Muscle of leg (tissue), 16 donors: ENCODE results near the gene SLC51A. TPM values are rescaled to one million over a fixed set of nuclear protein-coding genes. Genes with fewer than 3 reads are reported as not detected.
"Not testable (repeated sequence)": the region's sequence is repeated elsewhere in the genome, so short reads cannot be mapped to it uniquely, and the experiment has no call there.

Source experiments
- DNase-seq: peaks from one replicate; pipeline ENCODE4 v3.0.0; 2013
- H3K27ac ChIP-seq: one replicate; pipeline ENCODE4 v1.5.1; 2013; ENCODE audit warnings: mild to moderate bottlenecking, low read length, control low read depth
- H3K27me3 ChIP-seq: one replicate; pipeline ENCODE4 v1.6.1; 2013; ENCODE audit warnings: low read length; ENCODE audit not compliant: control insufficient read depth, insufficient read depth
- H3K36me3 ChIP-seq: one replicate; pipeline ENCODE4 v1.6.1; 2013; ENCODE audit warnings: low read length; ENCODE audit not compliant: control insufficient read depth, insufficient read depth
- H3K4me1 ChIP-seq: one replicate; pipeline ENCODE4 v1.6.1; 2013; ENCODE audit warnings: low read length; ENCODE audit not compliant: control insufficient read depth, insufficient read depth
- H3K4me3 ChIP-seq: one replicate; pipeline ENCODE4 v1.5.1; 2013; ENCODE audit warnings: low read length, control low read depth
- H3K9me3 ChIP-seq: replicated peaks from 2 replicates; pipeline ENCODE4 v1.6.1; 2013; ENCODE audit warnings: low read depth, low read length; ENCODE audit not compliant: control insufficient read depth
- WGBS: methylation state at CpG from one replicate; pipeline ENCODE4 v1.1.5; 2013; ENCODE audit warnings: missing lambda C conversion rate; ENCODE audit not compliant: insufficient coverage; 5-methylcytosine and 5-hydroxymethylcytosine counted together
- long read RNA-seq, 11 donors: transcript quantifications; one replicate each; lab custom pipeline, GENCODE V29; 2026
- polyA plus RNA-seq, 8 donors: library from polyadenylated mRNA; unstranded; fragments of 120-200 nt; gene quantifications; one replicate each; pipeline versions ENCODE4 v1.2.1 to v1.2.3, GENCODE V29; 2013; ENCODE audit warnings: inconsistent platforms in 1 of 8, low replicate concordance in 1 of 8; ENCODE audit not compliant: insufficient read length in 8 of 8, insufficient read depth in 1 of 8
- total RNA-seq: library from RNA; stranded (reverse); fragments of 120-200 nt; gene quantifications from one replicate; pipeline ENCODE4 v1.2.4, GENCODE V29; 2013

The SLC51A gene
- 0.44 TPM for total RNA-seq
- 1 to 10 TPM; 4.4 to 9.0 (median 6.7) TPM for polyA plus RNA-seq
- long read RNA-seq, donor 1, result 0 reads
- long read RNA-seq, donor 2, result 0 reads
- long read RNA-seq, donor 3, partial matches to known transcripts, result 0 of 9 reads
- long read RNA-seq, donor 3, other reads (novel, unspliced or antisense), result 9 of 9 reads
- long read RNA-seq, donor 4, result 0 reads
- long read RNA-seq, donor 5, partial matches to known transcripts, result 0 of 1 reads
- long read RNA-seq, donor 5, other reads (novel, unspliced or antisense), result 0 of 1 reads
- long read RNA-seq, donor 6, result 0 reads
- long read RNA-seq, donor 7, partial matches to known transcripts, result 0 of 8 reads
- long read RNA-seq, donor 7, other reads (novel, unspliced or antisense), result 8 of 8 reads
- long read RNA-seq, donor 8, partial matches to known transcripts, result 5 of 31 reads
- long read RNA-seq, donor 8, other reads (novel, unspliced or antisense), result 26 of 31 reads
- long read RNA-seq, donor 9, result 0 reads
- long read RNA-seq, donor 10, partial matches to known transcripts, result 10 of 10 reads
- long read RNA-seq, donor 10, other reads (novel, unspliced or antisense), result 0 of 10 reads
- long read RNA-seq, donor 11, partial matches to known transcripts, result 8 of 8 reads
- long read RNA-seq, donor 11, other reads (novel, unspliced or antisense), result 0 of 8 reads

DNA sequence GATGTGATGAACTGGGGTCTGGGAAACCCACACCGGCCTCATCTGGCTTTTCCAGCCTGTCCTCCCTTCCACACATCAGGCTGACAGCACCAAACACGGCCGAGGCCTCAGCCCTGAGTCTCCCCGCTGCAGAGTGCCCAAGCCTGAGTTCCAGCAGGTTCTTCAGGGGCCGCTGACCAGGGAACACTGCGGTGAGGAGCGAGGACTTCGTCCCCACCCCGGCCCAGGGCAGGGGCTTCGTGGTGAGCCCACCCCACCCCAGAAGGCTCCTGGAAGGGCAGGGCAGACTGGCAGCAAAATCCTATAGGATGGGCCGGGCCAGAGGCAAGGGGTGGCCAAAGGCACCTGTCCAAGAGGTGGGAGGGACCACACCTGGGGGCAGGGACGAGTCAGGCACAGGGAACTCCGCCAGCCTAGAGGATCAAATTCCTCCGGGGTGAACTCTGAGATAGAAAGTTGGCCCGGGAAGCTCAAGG, at the start of gene SLC51A:
Gene SLC51A, plus strand, starts transcription at position 446 of the 476 bp plus-strand sequence. CDS start 179 bp downstream, outside the sequence.
- no peak for DNase-seq
- WGBS, result 22% methylated on average over 14 of the region's 15 CpGs
- no peak within 1 kb of the TSS for H3K27ac ChIP-seq
- H3K36me3 ChIP-seq, result no peaks in the 10 kb centered on the region
- no peak within 1 kb of the TSS for H3K4me3 ChIP-seq
- H3K4me1 ChIP-seq, result peaks cover 22% of the 10 kb centered on the region
- peaks cover 31% of the 10 kb centered on the region for H3K27me3 ChIP-seq
- H3K9me3 ChIP-seq, result no peaks in the 10 kb centered on the region

- 91% methylated on average over 5 of the region's 7 CpGs for WGBS
- no peak for DNase-seq
- H3K4me1 ChIP-seq, result peaks cover 28% of the 10 kb centered on the region
Observed at GRCh38 chr3:196166741-196167140, 49.6 kb upstream of the SLC51A start.

GRCh38 chr3:196168808-196169391, 47.4 kb upstream of the SLC51A start:
- WGBS, result 34% methylated on average over 5 of the region's 6 CpGs
- H3K9me3 ChIP-seq, result no peaks in the 10 kb centered on the region
- no peak overlapping the region for H3K4me3 ChIP-seq
- H3K4me1 ChIP-seq, result peaks cover 19% of the 10 kb centered on the region
- H3K27ac ChIP-seq, result no peak overlapping the region
- no peaks in the 10 kb centered on the region for H3K27me3 ChIP-seq
- DNase-seq, result peak; percentile 32
- no peaks in the 10 kb centered on the region for H3K36me3 ChIP-seq

More at GRCh38 chr3:196166741-196167140, 49.6 kb upstream of the SLC51A start:
- Histone ChIP-seq H3K36me3 (no peaks in the 10 kb centered on the region), H3K27me3 (no peaks in the 10 kb centered on the region), H3K27ac (no peak overlapping the region), H3K4me3 (no peak overlapping the region), H3K9me3 (no peaks in the 10 kb centered on the region)

DNA sequence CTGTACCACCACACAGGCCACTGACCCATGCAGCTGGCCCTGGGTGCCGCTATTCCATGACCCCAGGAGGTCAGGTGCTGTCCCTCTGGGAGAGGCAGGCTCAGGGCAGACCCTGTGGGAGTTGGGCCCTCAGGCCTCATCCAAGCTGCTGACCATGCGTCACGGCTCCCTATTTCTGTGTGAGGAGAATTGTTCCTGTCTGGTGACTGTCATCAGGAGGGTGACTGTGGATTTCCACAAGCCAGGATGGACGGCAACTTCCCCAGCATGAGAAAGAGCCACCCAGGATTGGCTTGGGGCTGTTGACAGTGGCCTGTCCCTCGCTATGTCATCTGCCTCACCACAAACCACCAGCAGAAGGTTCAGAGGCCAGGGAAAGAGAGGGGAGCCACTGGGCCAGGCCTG, 46.5 kb upstream of the SLC51A start:
- no peak for DNase-seq
- no peaks in the 10 kb centered on the region for H3K27me3 ChIP-seq
- H3K27ac ChIP-seq, result no peak overlapping the region
- no peaks in the 10 kb centered on the region for H3K36me3 ChIP-seq
- no peaks in the 10 kb centered on the region for H3K9me3 ChIP-seq
- 73% methylated on average over 2 of the region's 5 CpGs for WGBS
- no peak overlapping the region for H3K4me3 ChIP-seq
- H3K4me1 ChIP-seq, result peaks cover 14% of the 10 kb centered on the region

DNA sequence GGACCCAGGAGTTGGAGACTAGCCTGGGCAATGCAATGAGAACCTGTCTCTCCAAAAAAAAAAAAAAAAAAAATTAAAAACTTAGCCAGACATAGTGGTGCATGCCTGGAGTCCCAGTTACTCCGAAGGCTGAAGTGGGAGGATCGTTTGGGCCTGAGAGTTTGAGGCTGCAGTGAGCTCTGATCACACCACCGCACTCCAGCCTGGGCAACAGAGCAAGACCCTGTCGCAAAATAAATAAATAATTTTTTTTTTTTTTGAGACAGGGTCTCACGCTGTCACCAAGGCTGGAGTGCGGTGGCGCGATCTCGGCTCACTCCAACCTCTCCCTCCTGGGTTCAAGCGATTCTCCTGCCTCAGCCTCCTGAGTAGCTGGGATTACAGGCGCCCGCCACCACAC, 46.0 kb upstream of the SLC51A start:
- H3K4me1 ChIP-seq, result peaks cover 16% of the 10 kb centered on the region
- H3K36me3 ChIP-seq, H3K4me3 ChIP-seq, H3K9me3 ChIP-seq, H3K27me3 ChIP-seq, DNase-seq, H3K27ac ChIP-seq: not testable (repeated sequence)
- WGBS, result no CpG with 5 or more reads among the region's 12 CpGs

DNA sequence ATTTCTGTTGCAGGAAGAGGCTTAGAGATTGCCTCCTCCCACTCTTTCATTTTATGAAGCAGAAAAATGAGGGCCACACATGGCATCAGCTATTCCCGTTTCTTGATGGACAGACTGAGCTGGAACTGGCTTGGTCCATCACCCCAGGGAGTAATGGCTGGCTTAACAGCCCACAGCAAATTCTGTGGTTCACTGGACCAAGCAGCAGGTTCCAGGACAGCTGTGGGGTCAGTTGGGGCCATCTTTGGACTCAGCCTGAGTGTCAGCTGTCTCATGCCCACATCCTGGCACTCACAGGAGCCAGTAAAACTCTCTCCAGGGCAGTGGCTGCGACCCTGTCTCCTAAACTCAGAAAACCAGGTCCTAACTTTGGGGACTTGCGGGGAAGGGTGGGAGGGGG, 41.7 kb upstream of the SLC51A start:
- WGBS, result 0% methylated on average over 1 of the region's 3 CpGs
- peak; percentile 78 for DNase-seq
- no peak overlapping the region for H3K27ac ChIP-seq

DNA sequence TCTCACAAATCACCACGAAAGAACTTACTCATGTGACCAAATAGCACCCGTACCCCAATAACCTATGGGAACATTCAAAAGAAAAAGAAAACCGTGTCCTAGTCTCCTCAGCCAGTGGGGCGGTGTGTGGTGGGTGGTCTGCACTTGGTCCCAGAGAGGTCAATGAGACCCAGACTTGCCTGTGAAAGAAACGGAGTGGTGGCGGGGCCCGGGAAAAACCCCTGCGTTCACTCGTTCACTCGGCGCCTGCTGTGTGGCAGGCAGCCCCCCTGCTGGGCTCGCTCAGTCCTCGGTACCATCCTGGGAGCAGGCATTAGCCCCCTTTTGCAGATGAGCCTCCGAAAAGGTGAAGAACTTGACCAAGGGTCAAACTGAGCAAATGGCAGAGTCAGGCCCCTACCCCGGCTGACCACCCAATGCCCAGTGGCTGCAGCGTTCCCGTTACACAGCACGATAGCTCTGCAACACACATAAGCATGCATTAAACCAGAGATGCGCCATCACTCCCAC, 41.2 kb upstream of the SLC51A start:
- no peak overlapping the region for H3K27ac ChIP-seq
- peaks cover 2% of the 10 kb centered on the region for H3K27me3 ChIP-seq
- DNase-seq, result no peak
- H3K9me3 ChIP-seq, result no peaks in the 10 kb centered on the region
- H3K36me3 ChIP-seq, result no peaks in the 10 kb centered on the region
- 67% methylated on average over 12 of the region's 19 CpGs for WGBS
- H3K4me3 ChIP-seq, result no peak overlapping the region
- H3K4me1 ChIP-seq, result peaks cover 19% of the 10 kb centered on the region

More for the DNA sequence above, 41.7 kb upstream of the SLC51A start:
- no peak overlapping the region for H3K4me3 ChIP-seq
- H3K27me3 ChIP-seq, result peaks cover 2% of the 10 kb centered on the region
- no peaks in the 10 kb centered on the region for H3K9me3 ChIP-seq
- H3K36me3 ChIP-seq, result no peaks in the 10 kb centered on the region
- peaks cover 14% of the 10 kb centered on the region for H3K4me1 ChIP-seq

- no peak overlapping the region for H3K4me3 ChIP-seq
- no peak overlapping the region for H3K27ac ChIP-seq
- DNase-seq, result no peak
- H3K9me3 ChIP-seq, result no peaks in the 10 kb centered on the region
- H3K27me3 ChIP-seq, result peaks cover 2% of the 10 kb centered on the region
- H3K4me1 ChIP-seq, result peaks cover 22% of the 10 kb centered on the region
- WGBS, result 63% methylated on average over 5 of the region's 9 CpGs
- no peaks in the 10 kb centered on the region for H3K36me3 ChIP-seq
Observed at GRCh38 chr3:196175722-196176121, 40.6 kb upstream of the SLC51A start.

GRCh38 chr3:196177567-196177966, 38.8 kb upstream of the SLC51A start:
- peaks cover 2% of the 10 kb centered on the region for H3K27me3 ChIP-seq
- no peak for DNase-seq
- no peaks in the 10 kb centered on the region for H3K36me3 ChIP-seq
- H3K27ac ChIP-seq, result no peak overlapping the region
- WGBS, result 65% methylated on average over 13 of the region's 16 CpGs
- H3K9me3 ChIP-seq, result no peaks in the 10 kb centered on the region
- peaks cover 22% of the 10 kb centered on the region for H3K4me1 ChIP-seq
- H3K4me3 ChIP-seq, result no peak overlapping the region

GRCh38 chr3:196177967-196178366, 38.4 kb upstream of the SLC51A start:
- 80% methylated on average over 1 of the region's 4 CpGs for WGBS
- Histone ChIP-seq H3K4me1 (peaks cover 22% of the 10 kb centered on the region), H3K27me3 (peaks cover 2% of the 10 kb centered on the region), H3K36me3 (no peaks in the 10 kb centered on the region), H3K4me3 (no peak overlapping the region), H3K9me3 (no peaks in the 10 kb centered on the region), H3K27ac (no peak overlapping the region)
- DNase-seq, result no peak
